ENCODE results near the gene PIGX. TPM values are rescaled to one million over a fixed set of nuclear protein-coding genes. Genes with fewer than 3 reads are reported as not detected.

Gene PIGX
- total and polyA plus RNA-seq, 2 experiments from 2014 or later: 31.6 to 36.7 TPM

GRCh38 chr3:196754091-196754981 lies 42.2 kb downstream of the PIGX start:
- Histone ChIP-seq H3K27ac (peak overlapping the region; percentile 77), H3K4me1 (ENCODE audit: insufficient read depth) (peaks cover 13% of the 10 kb centered on the region), H2AFZ (peak overlapping the region; percentile 2), H3K9me2 (replicated peaks; ENCODE audit: insufficient read depth) (no peaks in the 10 kb centered on the region), H3K4me2 (peak overlapping the region; percentile 66), H3K36me3 (replicated peaks; ENCODE audit: insufficient read depth, low read depth) (no peaks in the 10 kb centered on the region), H3K9me3 (ENCODE audit: low read depth) (no peaks in the 10 kb centered on the region), H3K4me3 (no peak overlapping the region), H3K79me2 (peaks cover 91% of the 10 kb centered on the region), H4K20me1 (ENCODE audit: insufficient read depth, poor library complexity, severe bottlenecking) (peaks cover 27% of the 10 kb centered on the region), H3K27me3 (no peaks in the 10 kb centered on the region)
- 27% methylated on average over 9 of the region's 9 CpGs for WGBS (ENCODE audit: low lambda C conversion rate, missing lambda C conversion rate)
- DNase-seq (ENCODE audit: low spot score): peak; percentile 62
- TF ChIP-seq CTCF (IDR thresholded peaks at IDR 0.05; ENCODE audit: poor library complexity) (no peak), EZH2phosphoT487 (IDR thresholded peaks at IDR 0.05; ENCODE audit: low read depth, severe bottlenecking, unreplicated experiment) (no peak), EZH2 (IDR thresholded peaks at IDR 0.05; ENCODE audit: borderline replicate concordance) (no peak)

- peaks cover 13% of the 10 kb centered on the region for H3K4me1 ChIP-seq (ENCODE audit: insufficient read depth)
- H4K20me1 ChIP-seq (ENCODE audit: insufficient read depth, poor library complexity, severe bottlenecking): peaks cover 21% of the 10 kb centered on the region
Observed at GRCh38 chr3:196756732-196757131, 44.6 kb downstream of the PIGX start.

GRCh38 chr3:196757876-196758739 lies 45.9 kb downstream of the PIGX start:
- H3K9me3 ChIP-seq (ENCODE audit: low read depth): no peaks in the 10 kb centered on the region
- no peak for TF ChIP-seq EZH2phosphoT487 (IDR thresholded peaks at IDR 0.05; ENCODE audit: low read depth, severe bottlenecking, unreplicated experiment)
- TF ChIP-seq CTCF (IDR thresholded peaks at IDR 0.05; ENCODE audit: poor library complexity): no peak
- no peak for TF ChIP-seq EZH2 (IDR thresholded peaks at IDR 0.05; ENCODE audit: borderline replicate concordance)
- H2AFZ ChIP-seq: no peak overlapping the region
- H3K9me2 ChIP-seq (replicated peaks; ENCODE audit: insufficient read depth): no peaks in the 10 kb centered on the region
- H3K4me3 ChIP-seq: no peak overlapping the region
- H3K36me3 ChIP-seq (replicated peaks; ENCODE audit: insufficient read depth, low read depth): no peaks in the 10 kb centered on the region
- H3K4me1 ChIP-seq (ENCODE audit: insufficient read depth): peaks cover 13% of the 10 kb centered on the region
- 93% methylated on average over 9 of the region's 9 CpGs for WGBS (ENCODE audit: low lambda C conversion rate, missing lambda C conversion rate)
- H3K27ac ChIP-seq: peak overlapping the region; percentile 37
- peaks cover 76% of the 10 kb centered on the region for H3K79me2 ChIP-seq
- peaks cover 18% of the 10 kb centered on the region for H4K20me1 ChIP-seq (ENCODE audit: insufficient read depth, poor library complexity, severe bottlenecking)
- H3K27me3 ChIP-seq: no peaks in the 10 kb centered on the region
- DNase-seq (ENCODE audit: low spot score): peak; percentile 25
- no peak overlapping the region for H3K4me2 ChIP-seq

More at GRCh38 chr3:196756732-196757131, 44.6 kb downstream of the PIGX start:
- TF ChIP-seq EZH2 (IDR thresholded peaks at IDR 0.05; ENCODE audit: borderline replicate concordance): no peak
- no peaks in the 10 kb centered on the region for H3K9me2 ChIP-seq (replicated peaks; ENCODE audit: insufficient read depth)
- no peak for DNase-seq (ENCODE audit: low spot score)
- H3K27ac ChIP-seq: no peak overlapping the region
- WGBS (ENCODE audit: low lambda C conversion rate, missing lambda C conversion rate): 77% methylated on average over 4 of the region's 4 CpGs
- no peak overlapping the region for H3K4me2 ChIP-seq
- H3K4me3 ChIP-seq: no peak overlapping the region
- H3K79me2 ChIP-seq: peaks cover 84% of the 10 kb centered on the region
- no peaks in the 10 kb centered on the region for H3K27me3 ChIP-seq
- no peaks in the 10 kb centered on the region for H3K9me3 ChIP-seq (ENCODE audit: low read depth)
- no peak overlapping the region for H2AFZ ChIP-seq
- H3K36me3 ChIP-seq (replicated peaks; ENCODE audit: insufficient read depth, low read depth): no peaks in the 10 kb centered on the region
